HG02798 (cell line): Measurements from ENCODE around the gene EIF5A2.
"Not testable (repeated sequence)": the region's sequence is repeated elsewhere in the genome, so short reads cannot be mapped to it uniquely, and the experiment has no call there.

ENCODE experiments used
- ATAC-seq: cut with Tn5 transposase; IDR thresholded peaks from one replicate; pipeline ENCODE4 v1.9.1; 2021; ENCODE audit warnings: mild to moderate bottlenecking; ENCODE audit not compliant: unreplicated experiment, poor library complexity

Gene EIF5A2

GRCh38 chr3:170897199-170897598 is 11.2 kb downstream of the EIF5A2 start:
- not testable (repeated sequence) for ATAC-seq

- ATAC-seq: no peak
Observed at GRCh38 chr3:170896781-170897180, 11.7 kb downstream of the EIF5A2 start.

- ATAC-seq: not testable (repeated sequence)
Observed at GRCh38 chr3:170896333-170896732, 12.1 kb downstream of the EIF5A2 start.

- no peak for ATAC-seq
Observed at GRCh38 chr3:170893895-170894294, 14.5 kb downstream of the EIF5A2 start.

- ATAC-seq: no peak
Observed at GRCh38 chr3:170889630-170890029, 18.8 kb downstream of the EIF5A2 start.

- ATAC-seq: no peak
Observed at GRCh38 chr3:170889132-170889531, 19.3 kb downstream of the EIF5A2 start.

GRCh38 chr3:170884109-170884930 is 24.1 kb downstream of the EIF5A2 start:
- not testable (repeated sequence) for ATAC-seq

GRCh38 chr3:170878688-170879087 is 29.7 kb downstream of the EIF5A2 start:
- not testable (repeated sequence) for ATAC-seq

- ATAC-seq: not testable (repeated sequence)
Observed at GRCh38 chr3:170877311-170877710, 31.1 kb downstream of the EIF5A2 start.

- no peak for ATAC-seq
Observed at GRCh38 chr3:170876537-170876936, 31.9 kb downstream of the EIF5A2 start.

GRCh38 chr3:170869645-170870593 is 38.5 kb downstream of the EIF5A2 start, which contains the start of gene RPL22L1:
Gene RPL22L1 (minus strand): TSS chr3:170870195. CDS start chr3:170870167, 28 bp downstream.
- ATAC-seq: peak; percentile 98

- no peak for ATAC-seq
Observed at GRCh38 chr3:170869239-170869590, 39.2 kb downstream of the EIF5A2 start.

GRCh38 chr3:170868577-170869238 is 39.7 kb downstream of the EIF5A2 start:
- no peak for ATAC-seq

- ATAC-seq: no peak
Observed at GRCh38 chr3:170867143-170867937, 41.1 kb downstream of the EIF5A2 start.

GRCh38 chr3:170866499-170866898 is 41.9 kb downstream of the EIF5A2 start:
- no peak for ATAC-seq

GRCh38 chr3:170865209-170866094 is 43.0 kb downstream of the EIF5A2 start:
- ATAC-seq: no peak

GRCh38 chr3:170864525-170865208 is 43.8 kb downstream of the EIF5A2 start:
- ATAC-seq: no peak

GRCh38 chr3:170863816-170864215 is 44.6 kb downstream of the EIF5A2 start:
- ATAC-seq: no peak
